K562 (cell line): ENCODE results near the gene C5AR2.

Experiments used
- ARHGAP35 ChIP-seq: fragments of 450-650 bp; IDR thresholded peaks from 2 replicates; pipeline ENCODE4 v1.6.1; 2018; ENCODE audit not compliant: partially characterized antibody
- CEBPZ ChIP-seq: fragments of 150-350 bp; IDR thresholded peaks from 2 replicates; pipeline ENCODE4 v1.6.1; 2014; ENCODE audit warnings: low read depth, mild to moderate bottlenecking, low read length, borderline replicate concordance
- SMAD1 ChIP-seq: fragments of 150-350 bp; IDR thresholded peaks from 2 replicates; pipeline ENCODE4 v1.6.1; 2014; ENCODE audit warnings: low read length, low read depth; ENCODE audit not compliant: partially characterized antibody

GRCh38 chr19:47362321-47362720 lies 30.3 kb downstream of the C5AR2 start:
- TF ChIP-seq SMAD1 (no peak), CEBPZ (no peak), ARHGAP35 (no peak)
